Adrenal gland (tissue), 12 donors: ENCODE results near the gene CA4. TPM values are rescaled to one million over a fixed set of nuclear protein-coding genes. Genes with fewer than 3 reads are reported as not detected.
"Not testable (repeated sequence)": the region's sequence is repeated elsewhere in the genome, so short reads cannot be mapped to it uniquely, and the experiment has no call there.

ENCODE experiments used
- DNase-seq, 7 donors: peaks; one replicate each; pipeline ENCODE4 v3.0.0-alpha.2; 2019 to 2020
- H3K27ac ChIP-seq, 5 donors: fragments of 200-600 bp; sonication (generic) in 4 of 5; 1 replicate in 3 of 5; 2 replicates in 2 of 5; pipeline versions ENCODE4 v1.5.1 to v1.8.0; 2016 to 2020; ENCODE audit warnings: mild to moderate bottlenecking in 1 of 5
- H3K27me3 ChIP-seq: fragments of 200-600 bp; 2 replicates; pipeline ENCODE4 v1.8.0; 2021
- H3K36me3 ChIP-seq, 2 donors: fragments of 200-600 bp; replicated peaks in 1 of 2; 1 replicate in 1 of 2; 2 replicates in 1 of 2; pipeline versions ENCODE4 v1.5.1 to v1.8.0; 2018 to 2022
- H3K4me1 ChIP-seq, 2 donors: fragments of 200-600 bp; replicated peaks in 1 of 2; 1 replicate in 1 of 2; 2 replicates in 1 of 2; pipeline versions ENCODE4 v1.5.1 to v1.8.0; 2018 to 2021
- H3K4me3 ChIP-seq, 4 donors: fragments of 200-600 bp; sonication (generic) in 3 of 4; one replicate each; pipeline ENCODE4 v1.5.1; 2016 to 2018
- H3K9me3 ChIP-seq, 3 donors: fragments of 200-600 bp; sonication (generic) in 1 of 3; replicated peaks in 1 of 3; 1 replicate in 2 of 3; 2 replicates in 1 of 3; pipeline versions ENCODE4 v1.5.1 to v1.8.0; 2016 to 2021
- POLR2A ChIP-seq, 2 donors: fragments of 450-650 bp; IDR thresholded peaks; one replicate each; pipeline ENCODE4 v1.6.1; 2017; ENCODE audit warnings: antibody characterized with exemption in 2 of 2, mild to moderate bottlenecking in 2 of 2, moderate library complexity in 1 of 2
- WGBS, 4 donors: extraction: QIAGEN DNeasy Blood & Tissue Kit in 2 of 4; methylation state at CpG; one replicate each; pipeline versions ENCODE4 v1.1.5 to v1.1.7; 2013 to 2017; 5-methylcytosine and 5-hydroxymethylcytosine counted together
- intact Hi-C, 2 donors: fragments of 100-400 bp; cut with DNase I; formaldehyde crosslinking; loops; one replicate each; pipeline versions ENCODE4 v1.14.1 to v1.15.0; 2022 to 2023
- polyA plus RNA-seq, 3 donors: library from polyadenylated mRNA; stranded (reverse); fragments of 200-250 nt in 2 of 3; fragments of 350-450 nt in 1 of 3; fragmentation: Illumina TruSeq in 1 of 3; extraction: RNeasy Lipid Tissue Mini Kit (QIAGEN cat#74804) in 1 of 3; gene quantifications; one replicate each; pipeline ENCODE4 v1.2.3, GENCODE V29; 2013 to 2014
- total RNA-seq, 9 donors: library from RNA; depleted of rRNA in 4 of 9; stranded (reverse); fragments of >200 nt in 4 of 9; fragments of 120-200 nt in 1 of 9; fragmentation: NEBNext Ultra II Directional in 1 of 9; extraction: Animal tissue kit (Norgen Biotek cat#: 25700) in 1 of 9; gene quantifications; one replicate each; pipeline versions ENCODE4 v1.1.0 to v1.2.4, GENCODE V29; 2013 to 2023
- TF ChIP-seq, protein P1 (sequence below), 6 experiments: fragments of 450-650 bp in 4 of 6; fragments of 200-600 bp in 2 of 6; sonication (generic) in 1 of 6; IDR thresholded peaks; 1 replicate in 5 of 6; 2 replicates in 1 of 6; pipeline versions ENCODE4 v1.5.1 to v1.8.0; 2016 to 2021; ENCODE audit warnings: antibody characterized with exemption in 6 of 6, mild to moderate bottlenecking in 2 of 6, moderate library complexity in 1 of 6
- donor health status: healthy with polysubstance abuse.
- donor health status: Bipolar disorder and iron deficiency.
- donor health status: DM: yes; HTN: yes; CAD: no.
- donor health status: DM: no; HTN: no; CAD: no.
- donor health status: DM: no; HTN: no; CAD: no.
- donor health status: DM: yes; HTN: yes; CAD: no.

The CA4 gene
- total and polyA plus RNA-seq, 12 donors, result 0.42 to 15.3 (median 1.2) TPM

DNA sequence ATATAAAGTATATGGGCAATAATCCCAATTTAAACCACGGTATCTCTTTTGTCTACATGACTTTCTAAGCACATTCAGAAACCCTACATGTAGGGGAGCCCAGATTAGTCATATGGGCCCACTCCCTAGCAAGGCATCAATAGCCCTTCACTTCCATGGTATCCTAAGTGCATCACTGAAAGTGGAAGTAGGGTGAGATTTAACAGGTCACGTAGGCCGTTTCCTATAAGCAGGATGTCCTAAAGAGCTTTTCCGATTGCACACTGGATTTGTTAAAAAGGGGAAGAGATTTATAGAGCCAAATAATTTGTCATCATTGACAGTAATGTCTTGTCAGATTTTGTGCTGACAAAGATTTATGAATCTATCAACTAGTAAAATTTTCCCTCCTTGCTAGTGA is 39.0 kb downstream of the CA4 start:
- WGBS, 4 donors, result 82 to 93% (median 84%) methylated on average over 4 of the region's 4 CpGs
- H3K36me3 ChIP-seq, result peaks cover 0 to 54% of the 10 kb centered on the region in 2 donors

DNA sequence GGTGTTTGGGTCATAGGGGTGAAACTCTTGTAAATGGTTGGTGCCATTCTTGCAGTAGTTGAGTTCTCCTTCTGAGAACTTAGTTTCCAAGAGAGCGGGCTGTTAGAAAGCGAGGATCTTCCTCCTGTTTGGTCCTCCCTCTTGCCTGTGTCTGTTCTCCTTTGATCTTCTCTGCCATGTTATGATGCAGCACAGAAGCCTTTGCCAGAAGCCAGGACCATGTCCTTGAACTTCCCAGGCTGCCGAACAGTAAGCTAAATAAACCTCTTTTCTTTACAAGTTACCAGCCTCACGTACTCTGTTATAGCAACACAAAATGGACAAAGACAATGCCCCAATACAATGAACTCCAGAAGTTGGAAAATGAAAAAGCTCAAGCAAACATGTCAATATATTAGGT is 40.3 kb downstream of the CA4 start:
- H3K4me1 ChIP-seq, DNase-seq, intact Hi-C loops, H3K4me3 ChIP-seq, H3K27ac ChIP-seq, H3K9me3 ChIP-seq, H3K27me3 ChIP-seq: not testable (repeated sequence)
- 78 to 84% (median 82%) methylated on average over 4 of the region's 4 CpGs for WGBS, 4 donors
- H3K36me3 ChIP-seq, result peaks cover 0 to 52% of the 10 kb centered on the region in 2 donors

More for the DNA sequence above, 39.0 kb downstream of the CA4 start:
- no peak for DNase-seq
- intact Hi-C loops, result no loop called here
- H3K27ac ChIP-seq, result no peak overlapping the region
- no peaks in the 10 kb centered on the region for H3K27me3 ChIP-seq
- TF ChIP-seq, protein P1, sequence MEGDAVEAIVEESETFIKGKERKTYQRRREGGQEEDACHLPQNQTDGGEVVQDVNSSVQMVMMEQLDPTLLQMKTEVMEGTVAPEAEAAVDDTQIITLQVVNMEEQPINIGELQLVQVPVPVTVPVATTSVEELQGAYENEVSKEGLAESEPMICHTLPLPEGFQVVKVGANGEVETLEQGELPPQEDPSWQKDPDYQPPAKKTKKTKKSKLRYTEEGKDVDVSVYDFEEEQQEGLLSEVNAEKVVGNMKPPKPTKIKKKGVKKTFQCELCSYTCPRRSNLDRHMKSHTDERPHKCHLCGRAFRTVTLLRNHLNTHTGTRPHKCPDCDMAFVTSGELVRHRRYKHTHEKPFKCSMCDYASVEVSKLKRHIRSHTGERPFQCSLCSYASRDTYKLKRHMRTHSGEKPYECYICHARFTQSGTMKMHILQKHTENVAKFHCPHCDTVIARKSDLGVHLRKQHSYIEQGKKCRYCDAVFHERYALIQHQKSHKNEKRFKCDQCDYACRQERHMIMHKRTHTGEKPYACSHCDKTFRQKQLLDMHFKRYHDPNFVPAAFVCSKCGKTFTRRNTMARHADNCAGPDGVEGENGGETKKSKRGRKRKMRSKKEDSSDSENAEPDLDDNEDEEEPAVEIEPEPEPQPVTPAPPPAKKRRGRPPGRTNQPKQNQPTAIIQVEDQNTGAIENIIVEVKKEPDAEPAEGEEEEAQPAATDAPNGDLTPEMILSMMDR (IDR thresholded peaks at IDR 0.05), result no peak
- TF ChIP-seq POLR2A (IDR thresholded peaks at IDR 0.05), result no peak
- no peaks in the 10 kb centered on the region for H3K4me1 ChIP-seq
- H3K9me3 ChIP-seq, result no peaks in the 10 kb centered on the region
- H3K4me3 ChIP-seq, result no peak overlapping the region

DNA sequence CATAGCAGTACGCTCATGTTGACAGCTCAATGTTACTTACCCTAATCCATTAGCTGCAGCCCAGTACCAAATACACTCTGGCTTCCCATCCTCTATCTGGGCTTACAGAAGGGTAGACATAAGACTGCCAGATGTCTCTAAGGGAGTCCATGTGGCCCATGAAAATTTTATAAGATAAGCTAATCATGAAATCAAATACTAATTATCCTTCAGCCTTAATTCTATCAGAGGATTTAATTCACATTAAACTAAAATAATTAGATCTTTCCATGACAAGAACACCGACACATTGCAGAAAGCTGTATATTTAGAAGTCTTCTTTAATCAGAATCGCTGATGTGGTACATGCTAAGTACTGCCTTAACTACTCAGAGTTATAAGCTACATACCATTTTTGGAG is 43.3 kb downstream of the CA4 start:
- H3K4me1 ChIP-seq, H3K9me3 ChIP-seq, intact Hi-C loops, H3K4me3 ChIP-seq, H3K27me3 ChIP-seq, DNase-seq, H3K27ac ChIP-seq: not testable (repeated sequence)
- H3K36me3 ChIP-seq, result peaks cover 0 to 65% of the 10 kb centered on the region in 2 donors
- WGBS, 4 donors, result 93 to 99% (median 98%) methylated on average over 3 of the region's 3 CpGs

DNA sequence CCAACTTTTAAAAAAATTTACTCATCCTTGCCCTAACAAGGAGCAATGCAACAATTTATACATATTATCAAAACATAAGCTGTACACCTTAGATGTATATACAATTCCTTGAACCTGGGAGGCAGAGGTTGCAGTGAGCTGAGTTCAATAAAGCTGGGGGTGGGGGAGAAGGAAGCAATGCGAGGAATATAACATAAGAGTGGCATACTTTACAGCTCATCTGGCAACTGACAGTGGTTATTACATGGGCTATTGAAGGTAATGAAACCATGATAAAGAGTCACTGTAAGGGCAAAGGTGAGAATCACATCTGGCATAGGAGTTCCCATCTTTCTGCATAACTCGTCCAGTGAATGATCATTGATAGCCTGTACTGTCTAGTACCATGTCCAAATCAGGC is 43.7 kb downstream of the CA4 start:
- intact Hi-C loops, result no loop called here
- no peak overlapping the region for H3K27ac ChIP-seq
- H3K27me3 ChIP-seq, result no peaks in the 10 kb centered on the region
- no peak for DNase-seq
- no peaks in the 10 kb centered on the region for H3K4me1 ChIP-seq
- WGBS, 4 donors, result 88 to 95% (median 89%) methylated on average over 2 of the region's 2 CpGs
- peaks cover 0 to 70% of the 10 kb centered on the region in 2 donors for H3K36me3 ChIP-seq
- no peak for TF ChIP-seq POLR2A (IDR thresholded peaks at IDR 0.05)
- TF ChIP-seq, protein P1 (IDR thresholded peaks at IDR 0.05), result no peak
- H3K9me3 ChIP-seq, result no peaks in the 10 kb centered on the region
- H3K4me3 ChIP-seq, result no peak overlapping the region

DNA sequence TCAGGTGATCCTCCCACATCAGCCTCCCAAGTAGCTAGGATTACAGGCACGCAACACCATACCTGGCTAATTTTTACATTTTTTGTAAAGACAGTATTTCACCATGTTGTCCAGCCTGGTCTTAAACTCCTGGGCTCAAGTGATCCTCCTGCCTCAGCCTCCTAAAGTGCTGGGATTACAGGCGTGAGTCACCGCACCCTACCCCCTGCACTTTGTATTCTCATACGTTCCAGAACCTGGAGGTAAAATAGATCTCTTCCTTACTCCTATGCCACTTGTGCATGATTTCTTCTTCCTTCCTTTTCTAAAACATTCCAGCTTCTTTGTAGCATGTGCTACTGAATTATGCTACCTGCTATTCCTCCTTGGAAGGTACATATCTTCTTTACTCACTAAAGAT is 44.4 kb downstream of the CA4 start:
- intact Hi-C loops, result not testable (repeated sequence)
- H3K36me3 ChIP-seq, result peaks cover 0 to 73% of the 10 kb centered on the region in 2 donors

DNA sequence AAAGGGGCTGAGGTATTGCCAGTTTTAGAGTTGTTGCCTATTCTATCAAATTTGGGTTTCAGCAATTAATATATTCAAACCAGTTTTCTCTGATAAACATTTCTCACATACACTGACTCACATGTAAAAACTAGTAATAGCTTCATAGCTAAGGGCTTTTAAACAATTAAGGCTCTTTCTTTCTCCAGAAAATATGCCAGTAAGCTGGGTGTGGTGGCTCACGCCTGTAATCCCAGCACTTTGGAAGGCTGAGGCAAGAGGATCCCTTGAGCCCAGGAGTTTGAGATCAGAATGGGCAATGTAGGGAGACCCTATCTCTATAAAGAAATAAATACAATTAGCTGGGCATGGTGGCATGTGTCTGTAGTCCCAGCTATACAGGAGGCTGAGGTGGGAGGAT is 48.9 kb downstream of the CA4 start:
- H3K27ac ChIP-seq, H3K4me1 ChIP-seq, H3K4me3 ChIP-seq, DNase-seq, H3K27me3 ChIP-seq, H3K9me3 ChIP-seq, intact Hi-C loops: not testable (repeated sequence)
- H3K36me3 ChIP-seq, result peaks cover 0 to 42% of the 10 kb centered on the region in 2 donors
- WGBS, 4 donors, result 80 to 100% (median 93%) methylated on average over 1 of the region's 1 CpG

More for the DNA sequence above, 44.4 kb downstream of the CA4 start:
- not testable (repeated sequence) for H3K27me3 ChIP-seq, H3K9me3 ChIP-seq, H3K4me3 ChIP-seq, DNase-seq, H3K4me1 ChIP-seq, H3K27ac ChIP-seq
- 92 to 98% (median 95%) methylated on average over 4 of the region's 4 CpGs for WGBS, 4 donors

DNA sequence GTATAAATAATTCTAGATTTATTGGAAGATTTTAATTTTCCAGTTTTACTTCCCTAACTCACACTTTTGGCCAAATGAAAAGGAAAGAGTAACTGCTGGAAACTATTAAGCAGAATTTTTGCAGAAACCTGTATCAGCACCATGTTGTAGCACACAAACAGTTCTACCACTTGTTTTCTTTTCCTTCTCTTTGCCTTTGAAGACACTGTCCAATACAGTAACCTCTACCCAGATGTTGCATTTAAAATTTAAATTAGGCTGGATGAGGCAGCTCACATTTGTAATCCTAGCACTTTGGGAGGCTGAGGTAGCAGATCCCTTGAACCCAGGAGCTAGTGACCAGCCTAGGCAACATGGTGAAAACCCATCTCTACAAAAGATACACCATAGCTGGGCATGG is 56.0 kb downstream of the CA4 start:
- H3K36me3 ChIP-seq, H3K4me3 ChIP-seq, H3K9me3 ChIP-seq, H3K4me1 ChIP-seq, intact Hi-C loops, DNase-seq, H3K27ac ChIP-seq, H3K27me3 ChIP-seq: not testable (repeated sequence)

DNA sequence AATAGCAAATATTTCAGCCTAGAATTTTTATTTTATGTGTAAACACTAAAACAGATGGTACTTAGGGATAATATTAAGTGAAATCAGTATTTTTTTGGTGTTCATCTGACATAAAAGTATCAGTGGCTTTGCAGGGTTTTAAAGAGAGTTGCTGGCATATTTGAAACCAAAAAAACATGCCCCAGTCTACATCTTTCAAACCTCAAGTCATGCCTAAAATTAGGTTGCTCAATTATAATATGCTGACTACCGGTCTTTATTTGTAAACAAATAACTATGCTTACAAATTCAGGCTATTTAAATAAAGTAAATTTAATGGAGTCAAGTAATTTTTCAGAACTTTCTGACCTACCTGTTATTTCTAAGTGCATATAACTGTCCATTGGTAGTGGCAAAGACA is 58.5 kb downstream of the CA4 start:
- intact Hi-C loops, H3K4me3 ChIP-seq, H3K27me3 ChIP-seq, DNase-seq, H3K27ac ChIP-seq, H3K4me1 ChIP-seq, H3K36me3 ChIP-seq, H3K9me3 ChIP-seq: not testable (repeated sequence)
- 95 to 100% (median 98%) methylated on average over 1 of the region's 1 CpG for WGBS, 4 donors
